GM12878 (cell line): ENCODE measurements around the gene RCAN2. TPM values are rescaled to one million over a fixed set of nuclear protein-coding genes. Genes with fewer than 3 reads are reported as not detected.

Experiments
- ATAC-seq: fragments of 200-7000 bp; cut with Tn5 transposase; 3 replicates; pipeline ENCODE4 v1.9.1; 2020; ENCODE audit warnings: mild to moderate bottlenecking, moderate library complexity
- BruUV-seq: library from RNA; stranded (reverse); fragments of 400-500 nt; replicated peaks from 2 replicates; lab custom pipeline; 2021; lab: Mats Ljungman, UMichigan
- CTCF ChIA-PET: fragments of 300-600 bp; sonication (Branson Sonifier 250); formaldehyde crosslinking; extraction: SDS; loops from one replicate; lab custom pipeline; 2021; ENCODE audit warnings: inconsistent platforms; lab: Yijun Ruan, JAX
- POLR2A ChIA-PET: fragments of 350-600 bp; formaldehyde crosslinking; extraction: SDS; loops from one replicate; lab custom pipeline; 2021; ENCODE audit warnings: inconsistent platforms; lab: Charles Lee
- RAD21 ChIA-PET: fragments of 300-600 bp; sonication (Branson Sonifier 250); formaldehyde crosslinking; loops from one replicate; lab custom pipeline; 2023; ENCODE audit warnings: antibody characterized with exemption; ENCODE audit not compliant: unreplicated experiment; lab: Charles Lee
- SMC1A ChIA-PET: fragments of 300-600 bp; sonication (Branson Sonifier 250); formaldehyde crosslinking; loops from one replicate; lab custom pipeline; 2023; ENCODE audit not compliant: unreplicated experiment, uncharacterized antibody; lab: Charles Lee
- DNase-seq: peaks from one replicate; pipeline ENCODE4 v3.0.0-alpha.2; 2011; ENCODE audit warnings: low read depth, low spot score
- FAIRE-seq: peaks from 3 replicates; lab custom pipeline; 2011; peaks lifted over from hg19 to GRCh38; lab: Jason Lieb, UNC
- H2AFZ ChIP-seq: 2 replicates; pipeline ENCODE4 v1.6.0; 2011; ENCODE audit warnings: low read depth, low read length, control low read depth; ENCODE audit not compliant: control insufficient read depth
- H3K27ac ChIP-seq: 2 replicates; pipeline ENCODE4 v1.5.1; 2011; ENCODE audit warnings: control low read depth; ENCODE audit not compliant: control insufficient read depth, insufficient read depth
- H3K27me3 ChIP-seq, 2 experiments: replicated peaks in 1 of 2; 2 replicates each; pipeline versions ENCODE4 v1.6.0 to v1.6.1; 2011; ENCODE audit warnings: low read length in 1 of 2; ENCODE audit not compliant: control insufficient read depth in 2 of 2, insufficient read depth in 2 of 2
- H3K36me3 ChIP-seq, 2 experiments: 2 replicates each; pipeline ENCODE4 v1.5.1; 2011; ENCODE audit warnings: low read length in 1 of 2; ENCODE audit not compliant: control insufficient read depth in 2 of 2, insufficient read depth in 2 of 2
- H3K4me1 ChIP-seq: 2 replicates; pipeline ENCODE4 v1.6.1; 2011; ENCODE audit warnings: mild to moderate bottlenecking, low read length, moderate library complexity, mixed read lengths; ENCODE audit not compliant: control insufficient read depth, insufficient read depth
- H3K4me2 ChIP-seq: 2 replicates; pipeline ENCODE4 v1.6.0; 2011; ENCODE audit warnings: control low read depth; ENCODE audit not compliant: control insufficient read depth, insufficient read depth
- H3K4me3 ChIP-seq: fragments of 200-600 bp; sonication (generic); 2 replicates; pipeline ENCODE4 v1.5.1; 2016
- H3K79me2 ChIP-seq: 2 replicates; pipeline ENCODE4 v1.6.0; 2011; ENCODE audit warnings: low read length; ENCODE audit not compliant: control insufficient read depth, insufficient read depth
- H3K9ac ChIP-seq: 2 replicates; pipeline ENCODE4 v1.8.0; 2011; ENCODE audit warnings: low read length, control low read depth, mixed read lengths; ENCODE audit not compliant: control insufficient read depth, insufficient read depth
- H3K9me3 ChIP-seq: replicated peaks from 3 replicates; pipeline ENCODE4 v1.5.1; 2011; ENCODE audit warnings: mild to moderate bottlenecking, low read length; ENCODE audit not compliant: control insufficient read depth, insufficient read depth
- H4K20me1 ChIP-seq: 2 replicates; pipeline ENCODE4 v1.6.0; 2011; ENCODE audit not compliant: control insufficient read depth, insufficient read depth
- CBX5 ChIP-seq: sonication (generic); IDR thresholded peaks from 2 replicates; pipeline ENCODE4 v1.6.1; 2016; ENCODE audit warnings: low read depth, moderate library complexity, mild to moderate bottlenecking, inconsistent platforms
- EP300 ChIP-seq, 2 experiments: fragments of 150-350 bp in 1 of 2; IDR thresholded peaks; 2 replicates each; pipeline ENCODE4 v1.6.1; 2011 to 2012; ENCODE audit warnings: low read depth in 2 of 2, low read length in 2 of 2, borderline replicate concordance in 1 of 2, improper control_type of control experiment in 1 of 2, inconsistent platforms in 1 of 2; ENCODE audit not compliant: control insufficient read depth in 1 of 2
- IRF4 ChIP-seq: IDR thresholded peaks from 2 replicates; pipeline ENCODE4 v1.6.1; 2011; ENCODE audit warnings: low read depth, low read length
- IRF5 ChIP-seq: fragments of 450-650 bp; IDR thresholded peaks from 2 replicates; pipeline ENCODE4 v1.6.1; 2017; ENCODE audit warnings: borderline replicate concordance
- NR2C2 ChIP-seq: IDR thresholded peaks from 2 replicates; pipeline ENCODE4 v1.6.1; 2011; ENCODE audit warnings: borderline replicate concordance, low read depth; ENCODE audit not compliant: control insufficient read depth, insufficient read length
- POLR2AphosphoS5 ChIP-seq: IDR thresholded peaks from 2 replicates; pipeline ENCODE4 v1.6.1; 2011; ENCODE audit warnings: mild to moderate bottlenecking, low read length, inconsistent platforms
- RB1 ChIP-seq: fragments of 450-650 bp; formaldehyde crosslinking; IDR thresholded peaks from 2 replicates; pipeline ENCODE4 v1.6.1; 2017; ENCODE audit warnings: mild to moderate bottlenecking, borderline replicate concordance
- WRNIP1 ChIP-seq: IDR thresholded peaks from 2 replicates; pipeline ENCODE4 v1.6.1; 2011; ENCODE audit warnings: low read depth, low read length, improper control_type of control experiment, borderline replicate concordance
- ZBTB4 ChIP-seq: fragments of 450-650 bp; formaldehyde crosslinking; IDR thresholded peaks from 2 replicates; pipeline ENCODE4 v1.4.0; 2022; ENCODE audit warnings: mild to moderate bottlenecking, moderate library complexity
- ZNF207 ChIP-seq: fragments of 450-650 bp; IDR thresholded peaks from 2 replicates; pipeline ENCODE4 v1.6.1; 2014; ENCODE audit warnings: antibody characterized with exemption, mild to moderate bottlenecking, borderline replicate concordance
- WGBS: methylation state at CpG from one replicate; pipeline ENCODE4 v1.1.6; 2016; ENCODE audit warnings: low lambda C conversion rate; ENCODE audit not compliant: insufficient replicate concordance, insufficient coverage; ENCODE audit errors: missing lambda C conversion rate; 5-methylcytosine and 5-hydroxymethylcytosine counted together
- in situ Hi-C: fragments of 300-500 bp; cut with MboI; formaldehyde crosslinking; loops from 9 replicates; pipeline ENCODE4 v1.14.3; 2018; ENCODE audit warnings: mixed read lengths
- intact Hi-C: fragments of 100-400 bp; cut with micrococcal nuclease; formaldehyde crosslinking; loops from one replicate; pipeline ENCODE4 v1.14.2; 2022; ENCODE audit not compliant: unreplicated experiment
- polyA plus RNA-seq, 11 experiments: library from polyadenylated mRNA; depleted of rRNA in 4 of 11; unstranded in 6 of 11; stranded (reverse) in 5 of 11; fragments of >200 nt; fragmentation: Nextera tagmentation in 4 of 11; fragmentation: Illumina TruSeq in 1 of 11; extraction: Ambion mirVana in 4 of 11; extraction: Trizol in 1 of 11; gene quantifications; 1 replicate in 1 of 11; 2 replicates in 10 of 11; pipeline versions ENCODE4 v1.2.1 to v1.2.3, GENCODE V29; 2011 to 2016; ENCODE audit warnings: inconsistent platforms in 2 of 11, missing spikeins in 2 of 11, low read depth in 1 of 11
- total RNA-seq, 4 experiments: library from RNA; depleted of rRNA in 3 of 4; stranded (reverse); fragments of >200 nt in 3 of 4; fragmentation: Illumina TruSeq in 1 of 4; extraction: Trizol in 1 of 4; gene quantifications; 2 replicates each; pipeline versions ENCODE4 v1.2.1 to v1.2.3, GENCODE V29; 2013 to 2021

RCAN2 gene
- total and polyA plus RNA-seq, 10 of the 15 experiments (the other 5 are each of a cell fraction or from before 2014, with no cell fraction given) = 0.06 TPM; not detected in 9

- TF ChIP-seq ZBTB4 (CRISPR knock-in tag) (no peak), ZNF207 (no peak), IRF5 (no peak)
These were observed 246.6 kb downstream of the RCAN2 start (continued) for GRCh38 chr6:46244670-46245069.

- H2AFZ ChIP-seq = no peak overlapping the region
- no peak overlapping the region for H3K4me3 ChIP-seq
- in situ Hi-C loops = no loop called here
- no peaks in the 10 kb centered on the region for H4K20me1 ChIP-seq
- FAIRE-seq (no peak), DNase-seq (no peak), ATAC-seq (no peak)
- H3K4me1 ChIP-seq = no peaks in the 10 kb centered on the region
- ChIA-PET POLR2A (no interaction called here), SMC1A (no interaction called here), RAD21 (no interaction called here), CTCF (interaction anchor here (0.9 kb wide), 1 partner anchor 22 kb away, joined by 7 read pairs; no protein-coding TSS in a partner anchor)
- H3K9ac ChIP-seq = no peak overlapping the region
- no peaks in the 10 kb centered on the region for H3K79me2 ChIP-seq
- intact Hi-C loops = no loop called here
- H3K4me2 ChIP-seq = no peak overlapping the region
- 51% methylated on average over 5 of the region's 5 CpGs for WGBS
- TF ChIP-seq POLR2AphosphoS5 (no peak), NR2C2 (no peak), IRF4 (no peak), EP300 (IDR thresholded peaks at IDR 0.05; ENCODE audit: borderline replicate concordance in 1 of 2, control insufficient read depth in 1 of 2, low read depth in 2 of 2, low read length in 2 of 2) (no peak), RB1 (no peak), WRNIP1 (no peak), CBX5 (no peak)
- H3K27me3 ChIP-seq = no peaks in the 10 kb centered on the region; a peak in 1 of 4 replicates
- H3K9me3 ChIP-seq = no peaks in the 10 kb centered on the region
- BruUV-seq = no TSS peak
- no peaks in the 10 kb centered on the region for H3K36me3 ChIP-seq
- no peak overlapping the region for H3K27ac ChIP-seq
These were observed 247.5 kb downstream of the RCAN2 start for GRCh38 chr6:46243754-46244153.
